Measurements from ENCODE around the gene ANTXRL. TPM values are rescaled to one million over a fixed set of nuclear protein-coding genes. Genes with fewer than 3 reads are reported as not detected.
"Not testable (repeated sequence)": the region's sequence is repeated elsewhere in the genome, so short reads cannot be mapped to it uniquely, and the experiment has no call there.

Gene ANTXRL
- polyA plus RNA-seq, 4 donors = 0.01 TPM; not detected in 3

DNA sequence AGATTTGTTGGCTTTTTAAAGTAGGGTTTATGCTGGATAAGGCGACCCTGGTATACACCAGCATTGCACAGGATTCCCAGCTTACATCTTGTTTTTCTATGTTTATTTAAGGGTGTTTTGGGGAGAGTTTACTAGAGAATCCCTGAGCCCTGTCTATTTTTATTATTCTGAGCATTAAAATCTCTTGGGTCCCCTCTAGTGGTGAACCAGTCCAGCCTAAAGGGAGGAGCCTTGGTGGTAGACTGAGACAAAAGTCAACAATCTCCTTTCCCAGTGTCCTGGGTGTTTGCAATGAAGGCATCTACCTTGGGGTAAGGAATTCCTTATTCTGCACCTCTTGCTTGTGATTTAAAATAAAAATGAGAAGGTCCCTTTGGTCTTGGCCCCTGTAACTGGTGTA is 38.2 kb downstream of the ANTXRL start:
- H3K27me3 ChIP-seq (ENCODE audit: control insufficient read depth in 3 of 3, insufficient read depth in 3 of 3, low read length in 3 of 3) = no peaks in the 10 kb centered on the region
- H3K27ac ChIP-seq (ENCODE audit: low read depth in 1 of 3, low read length in 2 of 3) = no peak overlapping the region
- H3K4me3 ChIP-seq (ENCODE audit: low read depth in 1 of 3, low read length in 3 of 3) = no peak overlapping the region
- no peaks in the 10 kb centered on the region for H3K9me3 ChIP-seq (ENCODE audit: control insufficient read depth in 2 of 2, insufficient read depth in 1 of 2, low read depth in 1 of 2, low read length in 1 of 2)
- H3K36me3 ChIP-seq (ENCODE audit: control insufficient read depth in 3 of 3, insufficient read depth in 2 of 3, low read depth in 1 of 3, low read length in 3 of 3) = no peaks in the 10 kb centered on the region
- WGBS, 3 donors = 82 to 95% (median 84%) methylated on average over 1 of the region's 1 CpG
- DNase-seq (no peak), FAIRE-seq (no peak)
- no peaks in the 10 kb centered on the region for H3K4me1 ChIP-seq (ENCODE audit: control insufficient read depth in 3 of 3, insufficient read depth in 2 of 3, low read depth in 1 of 3, low read length in 2 of 3)

GRCh38 chr10:46326066-46326465 is 39.3 kb downstream of the ANTXRL start:
- FAIRE-seq = no peak
- Histone ChIP-seq H3K9me3 (ENCODE audit: control insufficient read depth in 2 of 2, insufficient read depth in 1 of 2, low read depth in 1 of 2, low read length in 1 of 2) (no peaks in the 10 kb centered on the region), H3K4me1 (ENCODE audit: control insufficient read depth in 3 of 3, insufficient read depth in 2 of 3, low read depth in 1 of 3, low read length in 2 of 3) (no peaks in the 10 kb centered on the region), H3K27ac (ENCODE audit: low read depth in 1 of 3, low read length in 2 of 3) (no peak overlapping the region), H3K27me3 (ENCODE audit: control insufficient read depth in 3 of 3, insufficient read depth in 3 of 3, low read length in 3 of 3) (no peaks in the 10 kb centered on the region), H3K4me3 (ENCODE audit: low read depth in 1 of 3, low read length in 3 of 3) (no peak overlapping the region), H3K36me3 (ENCODE audit: control insufficient read depth in 3 of 3, insufficient read depth in 2 of 3, low read depth in 1 of 3, low read length in 3 of 3) (no peaks in the 10 kb centered on the region)
- DNase-seq = no peak
- 56 to 62% (median 57%) methylated on average over 1 of the region's 1 CpG for WGBS, 3 donors

DNA sequence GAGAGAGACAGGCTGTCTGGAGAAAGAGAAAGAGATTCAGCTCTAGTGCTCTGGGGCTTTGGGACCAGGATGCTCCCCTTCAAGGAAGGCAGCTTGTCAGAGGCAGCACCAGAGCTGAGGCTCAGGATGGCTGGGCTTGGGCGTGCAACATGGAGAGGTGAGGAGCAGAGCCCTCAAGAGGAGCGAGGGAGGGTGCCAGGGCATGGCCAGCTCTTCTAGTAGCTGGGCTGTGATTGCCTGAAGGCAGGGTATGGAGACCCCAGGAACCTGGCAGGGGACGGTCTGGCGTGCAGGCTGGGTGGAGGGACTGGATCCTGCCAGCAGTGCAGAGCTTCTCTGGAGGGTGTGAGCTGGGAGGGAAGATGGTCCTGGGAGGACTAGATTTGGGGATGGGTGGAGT is 40.2 kb downstream of the ANTXRL start:
- no peak overlapping the region for H3K4me3 ChIP-seq (ENCODE audit: low read depth in 1 of 3, low read length in 3 of 3)
- no peaks in the 10 kb centered on the region for H3K9me3 ChIP-seq (ENCODE audit: control insufficient read depth in 2 of 2, insufficient read depth in 1 of 2, low read depth in 1 of 2, low read length in 1 of 2)
- 85 to 94% (median 89%) methylated on average over 4 of the region's 4 CpGs for WGBS, 3 donors
- no peak for FAIRE-seq
- no peaks in the 10 kb centered on the region for H3K4me1 ChIP-seq (ENCODE audit: control insufficient read depth in 3 of 3, insufficient read depth in 2 of 3, low read depth in 1 of 3, low read length in 2 of 3)
- no peaks in the 10 kb centered on the region for H3K36me3 ChIP-seq (ENCODE audit: control insufficient read depth in 3 of 3, insufficient read depth in 2 of 3, low read depth in 1 of 3, low read length in 3 of 3)
- no peak overlapping the region for H3K27ac ChIP-seq (ENCODE audit: low read depth in 1 of 3, low read length in 2 of 3)
- H3K27me3 ChIP-seq (ENCODE audit: control insufficient read depth in 3 of 3, insufficient read depth in 3 of 3, low read length in 3 of 3) = no peaks in the 10 kb centered on the region
- no peak for DNase-seq

- no peak for FAIRE-seq
- H3K27ac ChIP-seq (ENCODE audit: low read depth in 1 of 3, low read length in 2 of 3) = no peak overlapping the region
Measured at GRCh38 chr10:46327685-46328084, 40.9 kb downstream of the ANTXRL start.

DNA sequence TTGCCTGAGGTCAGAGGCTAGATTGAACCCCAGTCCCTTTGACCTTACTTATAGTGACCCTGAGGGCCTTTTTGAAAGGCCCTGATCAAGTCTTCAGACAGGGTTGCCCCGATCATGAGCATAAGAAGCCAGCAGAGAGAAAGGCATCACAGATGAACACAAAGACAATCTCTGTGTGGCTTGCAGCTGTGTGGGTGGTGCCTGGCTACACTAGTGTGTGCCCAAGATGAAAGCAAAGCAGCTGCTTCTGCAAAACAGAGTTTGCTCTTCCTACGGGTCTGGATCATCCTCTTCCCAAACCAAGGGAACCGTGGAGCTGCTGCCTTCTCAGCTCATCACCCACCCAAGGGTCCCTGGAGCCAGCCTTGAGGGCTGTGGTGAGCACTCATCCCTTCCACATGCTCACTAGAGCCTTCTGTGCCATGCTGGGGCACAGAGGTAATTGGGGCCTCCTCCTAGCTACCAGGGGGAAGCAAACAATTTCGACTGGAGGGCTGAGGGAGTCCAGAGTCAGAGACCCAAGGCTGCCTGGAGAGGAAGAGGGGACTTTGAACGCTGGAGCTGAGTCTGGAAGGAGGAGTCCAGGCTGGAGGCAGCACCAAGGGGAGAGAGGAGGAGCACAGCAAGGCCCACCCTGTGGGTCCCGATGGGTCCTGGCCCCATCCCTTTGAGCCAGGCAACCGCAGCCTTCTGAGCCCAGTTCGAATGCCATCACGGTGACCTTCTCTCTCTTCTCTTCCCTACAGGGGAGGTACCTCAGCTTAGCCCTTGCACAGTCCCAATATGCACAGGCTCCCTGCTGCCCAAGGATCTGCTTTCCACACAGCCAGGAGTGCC is 42.3 kb downstream of the ANTXRL start:
- WGBS, 3 donors = 50 to 67% (median 50%) methylated on average over 7 to 9 of the region's 9 CpGs
- DNase-seq (no peak), FAIRE-seq (no peak)
- Histone ChIP-seq H3K36me3 (ENCODE audit: control insufficient read depth in 3 of 3, insufficient read depth in 2 of 3, low read depth in 1 of 3, low read length in 3 of 3) (no peaks in the 10 kb centered on the region), H3K4me1 (ENCODE audit: control insufficient read depth in 3 of 3, insufficient read depth in 2 of 3, low read depth in 1 of 3, low read length in 2 of 3) (no peaks in the 10 kb centered on the region), H3K27me3 (ENCODE audit: control insufficient read depth in 3 of 3, insufficient read depth in 3 of 3, low read length in 3 of 3) (no peaks in the 10 kb centered on the region), H3K9me3 (ENCODE audit: control insufficient read depth in 2 of 2, insufficient read depth in 1 of 2, low read depth in 1 of 2, low read length in 1 of 2) (no peaks in the 10 kb centered on the region), H3K4me3 (ENCODE audit: low read depth in 1 of 3, low read length in 3 of 3) (no peak overlapping the region), H3K27ac (ENCODE audit: low read depth in 1 of 3, low read length in 2 of 3) (no peak overlapping the region)

More at GRCh38 chr10:46327685-46328084, 40.9 kb downstream of the ANTXRL start:
- Histone ChIP-seq H3K36me3 (ENCODE audit: control insufficient read depth in 3 of 3, insufficient read depth in 2 of 3, low read depth in 1 of 3, low read length in 3 of 3) (no peaks in the 10 kb centered on the region), H3K4me3 (ENCODE audit: low read depth in 1 of 3, low read length in 3 of 3) (no peak overlapping the region), H3K4me1 (ENCODE audit: control insufficient read depth in 3 of 3, insufficient read depth in 2 of 3, low read depth in 1 of 3, low read length in 2 of 3) (no peaks in the 10 kb centered on the region), H3K9me3 (ENCODE audit: control insufficient read depth in 2 of 2, insufficient read depth in 1 of 2, low read depth in 1 of 2, low read length in 1 of 2) (no peaks in the 10 kb centered on the region), H3K27me3 (ENCODE audit: control insufficient read depth in 3 of 3, insufficient read depth in 3 of 3, low read length in 3 of 3) (no peaks in the 10 kb centered on the region)
- 78 to 87% (median 85%) methylated on average over 5 of the region's 5 CpGs for WGBS, 3 donors
- DNase-seq = no peak

GRCh38 chr10:46329690-46330016 is 42.9 kb downstream of the ANTXRL start:
- no peak for FAIRE-seq
- Histone ChIP-seq H3K27ac (ENCODE audit: low read depth in 1 of 3, low read length in 2 of 3) (no peak overlapping the region), H3K27me3 (ENCODE audit: control insufficient read depth in 3 of 3, insufficient read depth in 3 of 3, low read length in 3 of 3) (no peaks in the 10 kb centered on the region), H3K4me3 (ENCODE audit: low read depth in 1 of 3, low read length in 3 of 3) (no peak overlapping the region), H3K36me3 (ENCODE audit: control insufficient read depth in 3 of 3, insufficient read depth in 2 of 3, low read depth in 1 of 3, low read length in 3 of 3) (no peaks in the 10 kb centered on the region), H3K4me1 (ENCODE audit: control insufficient read depth in 3 of 3, insufficient read depth in 2 of 3, low read depth in 1 of 3, low read length in 2 of 3) (no peaks in the 10 kb centered on the region), H3K9me3 (ENCODE audit: control insufficient read depth in 2 of 2, insufficient read depth in 1 of 2, low read depth in 1 of 2, low read length in 1 of 2) (no peaks in the 10 kb centered on the region)
- WGBS, 3 donors = 49 to 64% (median 62%) methylated on average over 8 of the region's 8 CpGs
- no peak for DNase-seq

DNA sequence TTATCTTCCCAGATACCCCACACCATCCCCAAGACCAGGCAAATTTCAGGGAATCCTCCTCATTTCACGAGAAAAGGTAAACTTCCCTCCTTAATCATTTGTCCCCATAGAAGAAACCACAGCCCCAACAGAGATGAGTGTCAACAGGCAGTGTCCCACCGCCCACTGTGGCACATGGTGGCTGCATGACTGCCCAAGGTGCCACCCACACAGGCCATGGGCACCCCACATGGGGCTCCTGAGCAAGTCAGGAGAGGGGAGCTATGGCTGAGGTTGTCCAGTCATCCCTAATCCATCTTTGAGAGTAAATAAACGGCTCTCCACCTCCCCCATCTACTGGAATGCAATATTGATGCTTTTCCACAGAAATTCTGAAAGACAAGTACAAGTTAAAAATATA is 44.1 kb downstream of the ANTXRL start:
- H3K36me3 ChIP-seq (ENCODE audit: control insufficient read depth in 3 of 3, insufficient read depth in 2 of 3, low read depth in 1 of 3, low read length in 3 of 3) = no peaks in the 10 kb centered on the region
- H3K9me3 ChIP-seq (ENCODE audit: control insufficient read depth in 2 of 2, insufficient read depth in 1 of 2, low read depth in 1 of 2, low read length in 1 of 2) = no peaks in the 10 kb centered on the region
- no peak overlapping the region for H3K4me3 ChIP-seq (ENCODE audit: low read depth in 1 of 3, low read length in 3 of 3)
- WGBS, 3 donors = 71 to 74% (median 73%) methylated on average over 3 of the region's 3 CpGs
- DNase-seq = no peak
- FAIRE-seq = no peak
- no peaks in the 10 kb centered on the region for H3K27me3 ChIP-seq (ENCODE audit: control insufficient read depth in 3 of 3, insufficient read depth in 3 of 3, low read length in 3 of 3)
- no peaks in the 10 kb centered on the region for H3K4me1 ChIP-seq (ENCODE audit: control insufficient read depth in 3 of 3, insufficient read depth in 2 of 3, low read depth in 1 of 3, low read length in 2 of 3)
- no peak overlapping the region for H3K27ac ChIP-seq (ENCODE audit: low read depth in 1 of 3, low read length in 2 of 3)

GRCh38 chr10:46365484-46365883 is 78.7 kb downstream of the ANTXRL start:
- not testable (repeated sequence) for H3K4me1 ChIP-seq (ENCODE audit: control insufficient read depth in 3 of 3, insufficient read depth in 2 of 3, low read depth in 1 of 3, low read length in 2 of 3); DNase-seq; H3K27ac ChIP-seq (ENCODE audit: low read depth in 1 of 3, low read length in 2 of 3); H3K36me3 ChIP-seq (ENCODE audit: control insufficient read depth in 3 of 3, insufficient read depth in 2 of 3, low read depth in 1 of 3, low read length in 3 of 3); FAIRE-seq; H3K27me3 ChIP-seq (ENCODE audit: control insufficient read depth in 3 of 3, insufficient read depth in 3 of 3, low read length in 3 of 3); H3K9me3 ChIP-seq (ENCODE audit: control insufficient read depth in 2 of 2, insufficient read depth in 1 of 2, low read depth in 1 of 2, low read length in 1 of 2); H3K4me3 ChIP-seq (ENCODE audit: low read depth in 1 of 3, low read length in 3 of 3)
- 58 to 81% (median 72%) methylated on average over 2 to 3 of the region's 4 CpGs for WGBS, 3 donors

DNA sequence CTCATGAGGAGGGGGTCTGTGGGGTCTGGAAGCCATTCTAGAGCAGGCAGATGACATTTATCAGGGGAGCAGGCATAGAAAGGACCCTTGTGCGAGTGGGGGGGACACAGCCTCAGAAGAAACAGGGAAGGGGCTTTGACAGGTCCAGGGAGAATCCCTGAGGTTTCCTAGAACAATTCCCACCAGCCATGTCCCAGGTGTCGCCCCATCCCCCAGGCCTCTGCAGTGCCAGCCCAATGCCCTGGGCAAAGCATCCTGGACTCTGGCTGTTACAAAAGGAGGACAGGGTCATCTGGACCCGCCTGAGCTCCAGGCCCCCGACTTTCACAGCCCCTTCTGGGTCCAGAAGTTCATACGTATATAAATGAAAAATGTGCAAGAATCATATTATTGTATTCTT is 80.4 kb downstream of the ANTXRL start:
- 100% methylated on average over 1 of the region's 5 CpGs; no CpG with 5 or more reads in 2 of the 3 donors for WGBS, 3 donors
- not testable (repeated sequence) for H3K36me3 ChIP-seq (ENCODE audit: control insufficient read depth in 3 of 3, insufficient read depth in 2 of 3, low read depth in 1 of 3, low read length in 3 of 3); H3K4me3 ChIP-seq (ENCODE audit: low read depth in 1 of 3, low read length in 3 of 3); H3K27ac ChIP-seq (ENCODE audit: low read depth in 1 of 3, low read length in 2 of 3); DNase-seq; H3K4me1 ChIP-seq (ENCODE audit: control insufficient read depth in 3 of 3, insufficient read depth in 2 of 3, low read depth in 1 of 3, low read length in 2 of 3); H3K9me3 ChIP-seq (ENCODE audit: control insufficient read depth in 2 of 2, insufficient read depth in 1 of 2, low read depth in 1 of 2, low read length in 1 of 2); H3K27me3 ChIP-seq (ENCODE audit: control insufficient read depth in 3 of 3, insufficient read depth in 3 of 3, low read length in 3 of 3); FAIRE-seq
